ENCODE results near the gene GJC1. TPM values are rescaled to one million over a fixed set of nuclear protein-coding genes. Genes with fewer than 3 reads are reported as not detected.

Gene GJC1
- polyA plus RNA-seq, 2 of the 4 experiments (the other 2 are of a cell fraction), result 21.2 to 22.1 TPM

DNA sequence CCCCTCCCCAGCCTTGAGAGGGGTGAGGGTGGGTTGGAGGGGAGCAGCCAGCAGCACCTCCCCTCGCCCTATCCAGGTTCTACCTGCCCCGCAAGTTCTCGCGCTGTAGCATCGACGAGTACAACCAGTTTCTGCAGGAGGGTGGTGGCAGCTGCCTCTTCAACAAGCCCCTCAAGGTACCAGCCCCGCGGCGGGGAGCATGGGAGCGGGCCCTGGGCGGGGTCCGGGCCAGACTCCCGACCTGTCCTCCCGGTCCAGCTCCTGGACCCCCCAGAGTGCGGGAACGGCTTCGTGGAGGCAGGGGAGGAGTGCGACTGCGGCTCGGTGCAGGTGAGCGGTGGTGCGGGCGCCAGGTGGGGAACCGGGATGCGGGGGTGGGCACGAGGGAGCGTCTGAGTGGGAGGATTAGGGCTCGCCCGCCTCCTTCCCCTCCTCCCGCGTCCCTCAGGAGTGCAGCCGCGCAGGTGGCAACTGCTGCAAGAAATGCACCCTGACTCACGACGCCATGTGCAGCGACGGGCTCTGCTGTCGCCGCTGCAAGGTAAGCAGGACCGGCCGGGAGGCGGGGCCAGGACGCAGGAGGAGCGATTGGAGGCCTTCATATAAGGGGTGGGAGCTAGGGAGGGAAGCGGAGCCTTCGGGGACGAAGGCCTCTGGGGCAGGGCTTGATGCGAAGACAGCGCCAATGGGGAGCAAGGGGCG, 54.8 kb downstream of the GJC1 start:
- peak; percentile 99 for DNase-seq (ENCODE audit: low read depth in 1 of 2, low spot score in 1 of 2)
- WGBS (ENCODE audit: missing lambda C conversion rate), result 1% methylated on average over 42 of the region's 50 CpGs
- H3K4me1 ChIP-seq, result peaks cover 17% of the 10 kb centered on the region
- H3K4me3 ChIP-seq, result peak overlapping the region; percentile 54
- peak; percentile 78 to 92 for ATAC-seq
- POLR2A ChIA-PET, result interaction anchor here (0.5 to 1.3 kb wide), 5 partner anchors 10 to 374 kb away, joined by 3 to 4 read pairs (median 4); partner anchors contain the start of gene HEXIM1
- H3K27ac ChIP-seq, result peak overlapping the region; percentile 13 to 64; a peak in 4 of 6 replicates
- H3K9me3 ChIP-seq, result no peaks in the 10 kb centered on the region
- peak; percentile 100 for FAIRE-seq
- peak in 1 of 2 experiments; percentile 8; a peak in 1 of 5 replicates for TF ChIP-seq RAD21 (conservative IDR thresholded peaks at IDR 0.05 in 1 of 2, IDR thresholded peaks at IDR 0.05 in 1 of 2)
- TF ChIP-seq EHMT2 (IDR thresholded peaks at IDR 0.05; ENCODE audit: low read depth), result no peak
- 0 out of 5 replicates have a peak, but pooled peaks of 1 of the 2 experiments have one; percentile 24 for TF ChIP-seq JUN (IDR thresholded peaks at IDR 0.05)
- no peak for TF ChIP-seq CHD4 (IDR thresholded peaks at IDR 0.05; ENCODE audit: borderline replicate concordance)
- TF ChIP-seq, protein P1, sequence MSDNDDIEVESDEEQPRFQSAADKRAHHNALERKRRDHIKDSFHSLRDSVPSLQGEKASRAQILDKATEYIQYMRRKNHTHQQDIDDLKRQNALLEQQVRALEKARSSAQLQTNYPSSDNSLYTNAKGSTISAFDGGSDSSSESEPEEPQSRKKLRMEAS (IDR thresholded peaks at IDR 0.05), result peak; percentile 91
- TF ChIP-seq, protein P2, sequence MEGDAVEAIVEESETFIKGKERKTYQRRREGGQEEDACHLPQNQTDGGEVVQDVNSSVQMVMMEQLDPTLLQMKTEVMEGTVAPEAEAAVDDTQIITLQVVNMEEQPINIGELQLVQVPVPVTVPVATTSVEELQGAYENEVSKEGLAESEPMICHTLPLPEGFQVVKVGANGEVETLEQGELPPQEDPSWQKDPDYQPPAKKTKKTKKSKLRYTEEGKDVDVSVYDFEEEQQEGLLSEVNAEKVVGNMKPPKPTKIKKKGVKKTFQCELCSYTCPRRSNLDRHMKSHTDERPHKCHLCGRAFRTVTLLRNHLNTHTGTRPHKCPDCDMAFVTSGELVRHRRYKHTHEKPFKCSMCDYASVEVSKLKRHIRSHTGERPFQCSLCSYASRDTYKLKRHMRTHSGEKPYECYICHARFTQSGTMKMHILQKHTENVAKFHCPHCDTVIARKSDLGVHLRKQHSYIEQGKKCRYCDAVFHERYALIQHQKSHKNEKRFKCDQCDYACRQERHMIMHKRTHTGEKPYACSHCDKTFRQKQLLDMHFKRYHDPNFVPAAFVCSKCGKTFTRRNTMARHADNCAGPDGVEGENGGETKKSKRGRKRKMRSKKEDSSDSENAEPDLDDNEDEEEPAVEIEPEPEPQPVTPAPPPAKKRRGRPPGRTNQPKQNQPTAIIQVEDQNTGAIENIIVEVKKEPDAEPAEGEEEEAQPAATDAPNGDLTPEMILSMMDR (IDR thresholded peaks at IDR 0.05), result peak; percentile 34; the same call in 1 of the 3 replicates
- TF ChIP-seq NFE2L2 (conservative IDR thresholded peaks at IDR 0.05; ENCODE audit: low read length), result no peak
- 0 out of 2 replicates have a peak, but pooled peaks have one; percentile 11 for TF ChIP-seq MYC (IDR thresholded peaks at IDR 0.05; ENCODE audit: borderline replicate concordance, low read length)
- TF ChIP-seq RNF2 (IDR thresholded peaks at IDR 0.05; ENCODE audit: borderline replicate concordance, low read depth), result peak; percentile 94; the same call in 1 of the 2 replicates
- TF ChIP-seq SREBF2 (IDR thresholded peaks at IDR 0.05), result no peak
- peak; percentile 58 for TF ChIP-seq POLR2A (IDR thresholded peaks at IDR 0.05; ENCODE audit: low read length)
- no peak for TF ChIP-seq CHD2 (IDR thresholded peaks at IDR 0.05; ENCODE audit: low read length, partially characterized antibody)
- TF ChIP-seq FOXS1 (CRISPR knock-in tag; IDR thresholded peaks at IDR 0.05), result no peak
- TF ChIP-seq, protein P3, sequence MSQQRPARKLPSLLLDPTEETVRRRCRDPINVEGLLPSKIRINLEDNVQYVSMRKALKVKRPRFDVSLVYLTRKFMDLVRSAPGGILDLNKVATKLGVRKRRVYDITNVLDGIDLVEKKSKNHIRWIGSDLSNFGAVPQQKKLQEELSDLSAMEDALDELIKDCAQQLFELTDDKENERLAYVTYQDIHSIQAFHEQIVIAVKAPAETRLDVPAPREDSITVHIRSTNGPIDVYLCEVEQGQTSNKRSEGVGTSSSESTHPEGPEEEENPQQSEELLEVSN (IDR thresholded peaks at IDR 0.05; ENCODE audit: borderline replicate concordance, low read depth), result peak; percentile 71
- TF ChIP-seq HDAC2 (IDR thresholded peaks at IDR 0.05), result peak; percentile 38; the same call in 1 of the 2 replicates
- peak; percentile 26; the same call in 1 of the 2 replicates for TF ChIP-seq PHF8 (IDR thresholded peaks at IDR 0.05; ENCODE audit: borderline replicate concordance, low read depth)
- peak; percentile 61 for TF ChIP-seq MAFK (IDR thresholded peaks at IDR 0.05; ENCODE audit: partially characterized antibody)
- TF ChIP-seq, protein P4, sequence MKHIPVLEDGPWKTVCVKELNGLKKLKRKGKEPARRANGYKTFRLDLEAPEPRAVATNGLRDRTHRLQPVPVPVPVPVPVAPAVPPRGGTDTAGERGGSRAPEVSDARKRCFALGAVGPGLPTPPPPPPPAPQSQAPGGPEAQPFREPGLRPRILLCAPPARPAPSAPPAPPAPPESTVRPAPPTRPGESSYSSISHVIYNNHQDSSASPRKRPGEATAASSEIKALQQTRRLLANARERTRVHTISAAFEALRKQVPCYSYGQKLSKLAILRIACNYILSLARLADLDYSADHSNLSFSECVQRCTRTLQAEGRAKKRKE (CRISPR knock-in tag; IDR thresholded peaks at IDR 0.05; ENCODE audit: low read depth), result no peak
- TF ChIP-seq, protein P5, sequence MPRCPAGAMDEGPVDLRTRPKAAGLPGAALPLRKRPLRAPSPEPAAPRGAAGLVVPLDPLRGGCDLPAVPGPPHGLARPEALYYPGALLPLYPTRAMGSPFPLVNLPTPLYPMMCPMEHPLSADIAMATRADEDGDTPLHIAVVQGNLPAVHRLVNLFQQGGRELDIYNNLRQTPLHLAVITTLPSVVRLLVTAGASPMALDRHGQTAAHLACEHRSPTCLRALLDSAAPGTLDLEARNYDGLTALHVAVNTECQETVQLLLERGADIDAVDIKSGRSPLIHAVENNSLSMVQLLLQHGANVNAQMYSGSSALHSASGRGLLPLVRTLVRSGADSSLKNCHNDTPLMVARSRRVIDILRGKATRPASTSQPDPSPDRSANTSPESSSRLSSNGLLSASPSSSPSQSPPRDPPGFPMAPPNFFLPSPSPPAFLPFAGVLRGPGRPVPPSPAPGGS (IDR thresholded peaks at IDR 0.05), result no peak
- no peak for TF ChIP-seq SMC3 (IDR thresholded peaks at IDR 0.05)
- TF ChIP-seq, protein P6, sequence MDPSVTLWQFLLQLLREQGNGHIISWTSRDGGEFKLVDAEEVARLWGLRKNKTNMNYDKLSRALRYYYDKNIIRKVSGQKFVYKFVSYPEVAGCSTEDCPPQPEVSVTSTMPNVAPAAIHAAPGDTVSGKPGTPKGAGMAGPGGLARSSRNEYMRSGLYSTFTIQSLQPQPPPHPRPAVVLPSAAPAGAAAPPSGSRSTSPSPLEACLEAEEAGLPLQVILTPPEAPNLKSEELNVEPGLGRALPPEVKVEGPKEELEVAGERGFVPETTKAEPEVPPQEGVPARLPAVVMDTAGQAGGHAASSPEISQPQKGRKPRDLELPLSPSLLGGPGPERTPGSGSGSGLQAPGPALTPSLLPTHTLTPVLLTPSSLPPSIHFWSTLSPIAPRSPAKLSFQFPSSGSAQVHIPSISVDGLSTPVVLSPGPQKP (IDR thresholded peaks at IDR 0.05; ENCODE audit: low read depth, low read length), result no peak
- no peak for TF ChIP-seq FOSL2 (IDR thresholded peaks at IDR 0.05)
- peak; percentile 12; the same call in 1 of the 2 replicates for TF ChIP-seq FOSL2 (CRISPR knock-in tag; IDR thresholded peaks at IDR 0.05)
- CTCF ChIA-PET, result interaction anchor here (0.6 to 30.3 kb wide), 44 partner anchors 10 to 422 kb away, joined by 3 to 1787 read pairs (median 5); partner anchors contain the start of genes ACBD4, ADAM11, EFTUD2 and GJC1
- peak overlapping the region; percentile 95 for H3K4me2 ChIP-seq
